Heart right ventricle (tissue), 16 donors: ENCODE results near the gene VTA1. TPM values are rescaled to one million over a fixed set of nuclear protein-coding genes. Genes with fewer than 3 reads are reported as not detected.

Experiments used
- ATAC-seq, 8 donors: fragments of 200-7000 bp; cut with Tn5 transposase; one replicate each; pipeline ENCODE4 v1.9.1; 2020; ENCODE audit warnings: mild to moderate bottlenecking in 8 of 8, moderate library complexity in 8 of 8, moderate number of reproducible peaks in 1 of 8
- DNase-seq, 2 donors: peaks; one replicate each; pipeline ENCODE4 v3.0.0-alpha.2; 2020
- H3K27ac ChIP-seq, 10 donors: fragments of 200-600 bp; sonication (generic) in 2 of 10; one replicate each; pipeline versions ENCODE4 v1.5.0 to v1.8.0; 2020 to 2022; ENCODE audit warnings: mild to moderate bottlenecking in 3 of 10
- H3K27me3 ChIP-seq, 7 donors: fragments of 200-600 bp; one replicate each; pipeline ENCODE4 v1.8.0; 2021 to 2022; ENCODE audit warnings: mild to moderate bottlenecking in 2 of 7
- H3K36me3 ChIP-seq, 9 donors: fragments of 200-600 bp; sonication (generic) in 1 of 9; one replicate each; pipeline versions ENCODE4 v1.5.0 to v1.8.0; 2020 to 2022; ENCODE audit warnings: mild to moderate bottlenecking in 2 of 9
- H3K4me1 ChIP-seq, 9 donors: fragments of 200-600 bp; sonication (generic) in 1 of 9; one replicate each; pipeline versions ENCODE4 v1.5.0 to v1.8.0; 2020 to 2022; ENCODE audit warnings: mild to moderate bottlenecking in 4 of 9
- H3K4me3 ChIP-seq, 10 donors: fragments of 200-600 bp; sonication (generic) in 2 of 10; one replicate each; pipeline versions ENCODE4 v1.5.0 to v1.8.0; 2020 to 2022; ENCODE audit warnings: mild to moderate bottlenecking in 7 of 10, moderate library complexity in 2 of 10
- H3K9me3 ChIP-seq, 11 donors: fragments of 200-600 bp in 10 of 11; sonication (generic) in 2 of 11; one replicate each; pipeline versions ENCODE4 v1.5.0 to v1.8.0; 2013 to 2022; ENCODE audit warnings: mild to moderate bottlenecking in 2 of 11, control low read depth in 1 of 11, moderate library complexity in 1 of 11
- CTCF ChIP-seq, 9 donors: fragments of 200-600 bp; sonication (generic) in 2 of 9; IDR thresholded peaks; one replicate each; pipeline versions ENCODE4 v1.5.0 to v1.8.0; 2021 to 2022; ENCODE audit warnings: antibody characterized with exemption in 9 of 9, mild to moderate bottlenecking in 5 of 9, moderate library complexity in 1 of 9
- WGBS, 2 donors: extraction: QIAGEN DNeasy Blood & Tissue Kit; methylation state at CpG; one replicate each; pipeline ENCODE4 v1.1.7; 2013; ENCODE audit warnings: inconsistent platforms in 1 of 2; 5-methylcytosine and 5-hydroxymethylcytosine counted together
- intact Hi-C, 10 donors: fragments of 100-400 bp; cut with DNase I; formaldehyde crosslinking; loops; one replicate each; pipeline versions ENCODE4 v1.11.1 to v1.14.2; 2022
- polyA plus RNA-seq, 2 donors: library from polyadenylated mRNA; stranded (reverse); fragments of 200-250 nt; gene quantifications; one replicate each; pipeline ENCODE4 v1.2.3, GENCODE V29; 2013
- total RNA-seq, 10 donors: library from RNA; stranded (reverse); fragmentation: NEBNext Ultra II Directional in 3 of 10; extraction: Animal tissue kit (Norgen Biotek cat#: 25700) in 3 of 10; gene quantifications; one replicate each; pipeline versions ENCODE4 v1.2.1 to v1.2.4, GENCODE V29; 2021 to 2023
- donor health status: Arrhythmogenic right ventricular cardiomyopathy.
- donor health status: ischemic (EF 13 %, LVEDD 7.1; RV severe dilation, severe dysfunction).
- donor health status: healthy with polysubstance abuse.
- donor health status: DM: no; HTN: yes; CAD: no.
- donor health status: DM: no; HTN: no; CAD: no.
- donor health status: ischemic (EF 25% LVEDD 6.9; RV normal size, moderate dysfunction).
- donor health status: ischemic (EF 25% LVEDD 5.7; RV mildly dilated, moderate dysfunction).
- donor health status: healthy.
- donor health status: DM: yes; HTN: yes; CAD: no.
- donor health status: Ischemic cardiomyopathy.
- donor health status: ischemic (EF 35%, LVEDD 5.7; RV mildly dilated, moderate dysfunction).
- donor health status: nonischemic (EF 11% LVEDD 7.7; RV severe dilation, severe dysfunction).
- donor health status: DM: yes; HTN: yes; CAD: no.
- donor health status: PGD.
- donor health status: ischemic (EF 29% LVEDD 5.4; RV normal size, mild dysfunction).
- donor health status: nonischemic (EF 23%, LVEDD 6.1; RV moderate dilation, normal function).

VTA1 gene
- total and polyA plus RNA-seq, 12 donors: 10.5 to 42.6 (median 37.3) TPM

- Histone ChIP-seq H3K4me1 (peaks cover 0 to 6% (median 0%) of the 10 kb centered on the region in 9 donors), H3K9me3 (peaks cover 0 to 4% (median 0%) of the 10 kb centered on the region in 11 donors), H3K27ac (no peak overlapping the region), H3K4me3 (no peak overlapping the region), H3K27me3 (no peaks in the 10 kb centered on the region), H3K36me3 (no peaks in the 10 kb centered on the region)
- WGBS, 2 donors: 83 to 90% methylated on average over 6 of the region's 6 CpGs
- TF ChIP-seq CTCF (IDR thresholded peaks at IDR 0.05): no peak
- DNase-seq (no peak), ATAC-seq (no peak)
- intact Hi-C loops: no loop called here
Observed at GRCh38 chr6:142254513-142254912, 107.5 kb downstream of the VTA1 start.

- intact Hi-C loops: no loop called here
- Histone ChIP-seq H3K4me1 (peaks cover 0 to 6% (median 0%) of the 10 kb centered on the region in 9 donors), H3K27ac (no peak overlapping the region), H3K4me3 (no peak overlapping the region), H3K27me3 (no peaks in the 10 kb centered on the region), H3K9me3 (peaks cover 0 to 4% (median 0%) of the 10 kb centered on the region in 11 donors), H3K36me3 (no peaks in the 10 kb centered on the region)
- ATAC-seq: no peak
- no peak for TF ChIP-seq CTCF (IDR thresholded peaks at IDR 0.05)
- WGBS, 2 donors: 62 to 68% methylated on average over 2 of the region's 2 CpGs
- no peak for DNase-seq
Observed at GRCh38 chr6:142255785-142256184, 108.7 kb downstream of the VTA1 start.

- Histone ChIP-seq H3K4me1 (peaks cover 0 to 6% (median 0%) of the 10 kb centered on the region in 9 donors), H3K9me3 (peaks cover 0 to 7% (median 0%) of the 10 kb centered on the region in 11 donors), H3K27ac (no peak overlapping the region), H3K4me3 (no peak overlapping the region), H3K27me3 (no peaks in the 10 kb centered on the region), H3K36me3 (no peaks in the 10 kb centered on the region)
- no peak for ATAC-seq
- TF ChIP-seq CTCF (IDR thresholded peaks at IDR 0.05): no peak
- WGBS, 2 donors: 92 to 94% methylated on average over 6 of the region's 6 CpGs
- intact Hi-C loops: no loop called here
- DNase-seq: no peak
Observed at GRCh38 chr6:142258305-142258704, 111.2 kb downstream of the VTA1 start.

- H3K27ac ChIP-seq: no peak overlapping the region
- intact Hi-C loops: no loop called here
- peaks cover 0 to 7% (median 0%) of the 10 kb centered on the region in 11 donors for H3K9me3 ChIP-seq
- 93 to 94% methylated on average over 8 of the region's 8 CpGs for WGBS, 2 donors
- peaks cover 0 to 6% (median 0%) of the 10 kb centered on the region in 9 donors for H3K4me1 ChIP-seq
- no peak for TF ChIP-seq CTCF (IDR thresholded peaks at IDR 0.05)
- ATAC-seq: no peak
- no peaks in the 10 kb centered on the region for H3K36me3 ChIP-seq
- no peaks in the 10 kb centered on the region for H3K27me3 ChIP-seq
- H3K4me3 ChIP-seq: no peak overlapping the region
- no peak for DNase-seq
Observed at GRCh38 chr6:142258757-142259156, 111.7 kb downstream of the VTA1 start.
